ENCODE results near the gene PLTP.
A peak's percentile ranks its signal among the peaks of the same experiment; 100 is the strongest.

Gene PLTP

GRCh38 chr20:45948261-45948733 is 36.3 kb upstream of the PLTP start:
- DNase-seq (ENCODE audit: low spot score in 2 of 2) (no peak), ATAC-seq (no peak)
- H3K36me3 Mint-ChIP-seq: peaks cover 100% of the 10 kb centered on the region
- no peaks in the 10 kb centered on the region for H3K9me3 Mint-ChIP-seq
- peaks cover 68% of the 10 kb centered on the region for H3K4me1 Mint-ChIP-seq
- peak overlapping the region; percentile 88 for H3K27ac Mint-ChIP-seq
- H3K4me3 Mint-ChIP-seq: peak overlapping the region; percentile 14

DNA sequence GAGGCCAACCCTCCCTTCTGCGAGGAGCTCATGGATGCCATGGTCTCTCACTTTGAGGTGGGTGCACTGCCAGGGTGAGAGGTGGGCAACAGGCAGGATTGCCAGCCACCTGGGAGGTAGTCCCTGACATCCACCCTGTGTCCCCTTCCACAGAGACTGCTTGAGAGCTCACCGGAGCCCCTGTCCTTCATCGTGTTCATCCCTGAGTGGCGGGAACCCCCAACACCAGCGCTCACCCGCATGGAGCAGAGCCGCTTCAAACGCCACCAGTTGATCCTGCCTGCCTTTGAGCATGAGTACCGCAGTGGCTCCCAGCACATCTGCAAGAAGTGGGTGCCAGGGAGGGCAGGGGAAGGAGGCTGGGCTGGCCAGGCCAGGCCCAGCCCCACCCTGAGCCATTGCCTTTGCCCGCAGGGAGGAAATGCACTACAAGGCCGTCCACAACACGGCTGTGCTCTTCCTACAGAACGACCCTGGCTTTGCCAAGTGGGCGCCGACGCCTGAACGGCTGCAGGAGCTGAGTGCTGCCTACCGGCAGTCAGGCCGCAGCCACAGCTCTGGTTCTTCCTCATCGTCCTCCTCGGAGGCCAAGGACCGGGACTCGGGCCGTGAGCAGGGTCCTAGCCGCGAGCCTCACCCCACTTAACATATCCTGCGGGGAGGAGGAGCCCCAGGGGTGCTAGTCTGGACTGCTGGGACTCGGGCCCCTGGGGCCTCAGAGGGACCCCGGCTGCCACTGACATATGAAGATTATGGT is 35.3 kb upstream of the PLTP start:
- ATAC-seq (no peak), DNase-seq (ENCODE audit: low spot score in 2 of 2) (no peak)
- Mint-ChIP-seq H3K36me3 (peaks cover 100% of the 10 kb centered on the region), H3K4me1 (peaks cover 68% of the 10 kb centered on the region), H3K4me3 (peak overlapping the region; percentile 67), H3K9me3 (no peaks in the 10 kb centered on the region), H3K27ac (peak overlapping the region; percentile 88)

GRCh38 chr20:45946149-45946970 is 34.4 kb upstream of the PLTP start:
- H3K36me3 Mint-ChIP-seq: peaks cover 100% of the 10 kb centered on the region
- ATAC-seq: peak; percentile 84
- peak; percentile 20 to 73 for DNase-seq (ENCODE audit: low spot score in 2 of 2)
- H3K9me3 Mint-ChIP-seq: no peaks in the 10 kb centered on the region
- H3K4me3 Mint-ChIP-seq: peak overlapping the region; percentile 67
- peaks cover 60% of the 10 kb centered on the region for H3K4me1 Mint-ChIP-seq
- H3K27ac Mint-ChIP-seq: peak overlapping the region; percentile 88

DNA sequence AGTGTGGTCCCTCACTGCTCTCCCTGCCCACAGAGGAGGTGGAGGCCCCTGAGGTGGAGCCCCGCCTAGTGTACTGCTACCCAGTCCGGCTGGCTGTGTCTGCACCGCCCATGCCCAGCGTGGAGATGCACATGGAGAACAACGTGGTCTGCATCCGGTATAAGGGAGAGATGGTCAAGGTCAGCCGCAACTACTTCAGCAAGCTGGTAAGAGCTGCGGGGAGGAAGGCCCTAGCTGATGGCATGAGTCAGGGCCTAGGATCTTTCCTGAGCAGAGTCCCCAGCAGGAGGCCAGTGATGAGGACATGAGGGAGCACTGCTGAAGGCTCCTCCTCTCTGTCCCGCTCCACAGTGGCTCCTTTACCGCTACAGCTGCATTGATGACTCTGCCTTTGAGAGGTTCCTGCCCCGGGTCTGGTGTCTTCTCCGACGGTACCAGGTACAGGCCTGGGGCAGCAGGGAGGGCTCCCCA is 33.8 kb upstream of the PLTP start:
- Mint-ChIP-seq H3K4me3 (peak overlapping the region; percentile 67), H3K4me1 (peaks cover 60% of the 10 kb centered on the region), H3K9me3 (no peaks in the 10 kb centered on the region), H3K27ac (peak overlapping the region; percentile 88), H3K36me3 (peaks cover 100% of the 10 kb centered on the region)
- DNase-seq (ENCODE audit: low spot score in 2 of 2) (no peak), ATAC-seq (peak; percentile 1)

DNA sequence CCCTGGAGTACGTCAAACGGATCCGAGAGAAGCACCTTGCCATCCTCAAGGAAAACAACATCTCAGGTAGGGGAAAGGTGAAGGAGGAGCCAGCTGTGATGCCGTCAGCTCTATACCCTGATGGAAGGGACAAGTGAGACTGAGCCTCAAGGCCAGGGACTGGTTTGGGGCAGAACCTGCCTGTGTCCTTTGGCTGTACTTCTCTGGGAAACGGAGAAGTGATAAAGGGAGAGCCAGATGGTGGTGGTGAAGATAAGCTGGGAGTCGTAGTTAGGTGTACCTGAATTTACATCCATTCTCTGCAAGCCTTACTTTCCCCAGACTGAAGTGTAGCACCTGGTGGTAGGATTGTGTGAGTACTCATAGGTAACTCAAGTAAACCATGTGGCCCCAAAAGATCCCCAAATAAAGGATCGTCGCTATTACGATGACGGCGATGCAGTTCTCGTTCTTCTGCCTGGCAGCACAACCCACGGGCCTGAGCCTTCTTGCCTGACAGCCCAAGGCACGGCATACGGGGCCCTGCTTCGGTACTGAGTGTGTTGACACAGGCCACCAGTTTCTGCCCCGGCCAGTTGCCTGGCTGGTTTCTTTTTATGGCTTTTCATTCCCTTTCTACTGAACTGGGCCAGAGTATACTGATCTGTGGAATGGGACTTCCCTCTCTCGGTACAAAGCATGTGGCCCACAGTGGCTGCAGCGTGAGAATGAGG is 33.2 kb upstream of the PLTP start:
- Mint-ChIP-seq H3K36me3 (peaks cover 100% of the 10 kb centered on the region), H3K9me3 (no peaks in the 10 kb centered on the region), H3K4me1 (peaks cover 60% of the 10 kb centered on the region), H3K27ac (peak overlapping the region; percentile 88), H3K4me3 (peak overlapping the region; percentile 67)
- DNase-seq (ENCODE audit: low spot score in 2 of 2) (no peak), ATAC-seq (no peak)

DNA sequence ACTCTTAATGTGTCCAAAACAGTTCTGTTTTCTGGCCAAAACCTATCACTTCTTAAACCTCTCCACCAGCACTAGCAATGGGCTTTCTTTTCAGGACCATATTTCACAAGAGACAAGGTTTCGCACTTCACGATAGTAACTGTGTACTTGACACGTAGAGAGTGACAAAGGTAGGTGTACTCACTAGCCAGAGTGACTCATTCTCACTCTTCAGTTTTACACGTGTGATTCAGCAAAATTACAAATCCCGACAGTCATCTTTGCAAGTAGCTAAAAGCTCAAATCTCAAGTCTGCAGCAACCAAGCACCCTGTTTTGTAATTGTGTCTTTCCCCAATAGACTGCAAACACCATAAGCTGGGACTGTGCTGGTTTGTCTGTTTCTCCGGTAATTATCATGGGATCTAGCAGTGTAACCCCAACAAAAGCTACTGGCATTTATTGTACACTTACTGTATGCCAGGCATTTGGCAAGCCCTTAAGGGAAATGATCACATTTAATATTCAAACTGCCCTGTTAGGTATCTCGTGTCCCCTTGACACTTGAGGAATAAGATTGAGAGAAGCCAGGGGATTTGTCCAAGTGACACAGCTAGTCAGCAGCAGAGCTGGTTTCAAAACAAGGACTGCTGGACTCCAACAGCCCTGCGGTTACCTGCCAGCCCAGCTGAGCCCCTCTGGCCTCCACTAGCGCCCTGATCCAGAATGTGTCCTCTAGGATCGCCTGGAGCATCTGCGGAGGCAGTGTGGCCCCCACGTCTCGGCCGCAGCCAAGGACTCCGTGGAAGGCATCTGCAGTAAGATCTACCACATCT is 32.4 kb upstream of the PLTP start:
- ATAC-seq (peak; percentile 83), DNase-seq (ENCODE audit: low spot score in 2 of 2) (no peak)
- H3K4me1 Mint-ChIP-seq: peaks cover 55% of the 10 kb centered on the region
- peak overlapping the region; percentile 67 for H3K4me3 Mint-ChIP-seq
- H3K9me3 Mint-ChIP-seq: no peaks in the 10 kb centered on the region
- H3K27ac Mint-ChIP-seq: peak overlapping the region; percentile 88
- peaks cover 100% of the 10 kb centered on the region for H3K36me3 Mint-ChIP-seq

- Mint-ChIP-seq H3K4me1 (peaks cover 51% of the 10 kb centered on the region), H3K36me3 (peaks cover 100% of the 10 kb centered on the region), H3K4me3 (peak overlapping the region; percentile 67), H3K9me3 (no peaks in the 10 kb centered on the region), H3K27ac (peak overlapping the region; percentile 88)
- ATAC-seq (no peak), DNase-seq (ENCODE audit: low spot score in 2 of 2) (no peak)
Measured at GRCh38 chr20:45943613-45944012, 31.7 kb upstream of the PLTP start.

GRCh38 chr20:45940469-45940868 is 28.5 kb upstream of the PLTP start:
- no peaks in the 10 kb centered on the region for H3K9me3 Mint-ChIP-seq
- no peak overlapping the region for H3K27ac Mint-ChIP-seq
- peaks cover 47% of the 10 kb centered on the region for H3K4me1 Mint-ChIP-seq
- ATAC-seq: no peak
- H3K36me3 Mint-ChIP-seq: peaks cover 94% of the 10 kb centered on the region
- no peak for DNase-seq (ENCODE audit: low spot score in 2 of 2)
- no peak overlapping the region for H3K4me3 Mint-ChIP-seq

DNA sequence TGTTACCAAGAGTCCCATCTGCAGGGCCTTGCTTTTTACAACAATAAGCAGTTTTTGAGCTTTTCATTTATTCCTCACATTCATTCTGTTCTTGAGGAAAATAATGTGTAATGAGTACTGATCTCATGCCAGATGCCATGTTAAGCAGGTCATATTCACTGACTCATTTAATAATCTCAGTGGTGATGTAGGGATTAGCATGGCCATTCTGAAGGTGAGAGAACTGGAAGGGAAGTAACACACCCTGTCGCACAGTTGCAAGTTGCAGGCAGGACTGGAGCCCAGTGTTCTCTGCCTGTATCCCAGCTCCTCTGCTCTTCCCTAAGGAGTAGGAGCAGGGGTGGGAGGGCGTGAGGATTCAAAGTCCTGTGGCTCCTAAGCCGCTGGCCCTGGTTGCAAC is 28.1 kb upstream of the PLTP start:
- H3K36me3 Mint-ChIP-seq: peaks cover 94% of the 10 kb centered on the region
- H3K27ac Mint-ChIP-seq: peak overlapping the region; percentile 94
- H3K4me1 Mint-ChIP-seq: peaks cover 45% of the 10 kb centered on the region
- H3K4me3 Mint-ChIP-seq: no peak overlapping the region
- no peak for DNase-seq (ENCODE audit: low spot score in 2 of 2)
- no peaks in the 10 kb centered on the region for H3K9me3 Mint-ChIP-seq
- ATAC-seq: no peak

- Mint-ChIP-seq H3K36me3 (peaks cover 94% of the 10 kb centered on the region), H3K4me1 (peaks cover 33% of the 10 kb centered on the region), H3K4me3 (no peak overlapping the region), H3K9me3 (no peaks in the 10 kb centered on the region), H3K27ac (peak overlapping the region; percentile 94)
- DNase-seq (ENCODE audit: low spot score in 2 of 2) (no peak), ATAC-seq (no peak)
Measured at GRCh38 chr20:45938727-45939438, 26.9 kb upstream of the PLTP start.

GRCh38 chr20:45937765-45938164 is 25.8 kb upstream of the PLTP start:
- peak overlapping the region; percentile 94 for H3K27ac Mint-ChIP-seq
- peaks cover 86% of the 10 kb centered on the region for H3K36me3 Mint-ChIP-seq
- H3K4me1 Mint-ChIP-seq: peaks cover 26% of the 10 kb centered on the region
- no peak for ATAC-seq
- no peak for DNase-seq (ENCODE audit: low spot score in 2 of 2)
- peak overlapping the region; percentile 98 for H3K4me3 Mint-ChIP-seq
- H3K9me3 Mint-ChIP-seq: no peaks in the 10 kb centered on the region

- ATAC-seq: peak; percentile 1
- H3K36me3 Mint-ChIP-seq: peaks cover 63% of the 10 kb centered on the region
Measured at GRCh38 chr20:45935416-45936046, 23.6 kb upstream of the PLTP start.

DNA sequence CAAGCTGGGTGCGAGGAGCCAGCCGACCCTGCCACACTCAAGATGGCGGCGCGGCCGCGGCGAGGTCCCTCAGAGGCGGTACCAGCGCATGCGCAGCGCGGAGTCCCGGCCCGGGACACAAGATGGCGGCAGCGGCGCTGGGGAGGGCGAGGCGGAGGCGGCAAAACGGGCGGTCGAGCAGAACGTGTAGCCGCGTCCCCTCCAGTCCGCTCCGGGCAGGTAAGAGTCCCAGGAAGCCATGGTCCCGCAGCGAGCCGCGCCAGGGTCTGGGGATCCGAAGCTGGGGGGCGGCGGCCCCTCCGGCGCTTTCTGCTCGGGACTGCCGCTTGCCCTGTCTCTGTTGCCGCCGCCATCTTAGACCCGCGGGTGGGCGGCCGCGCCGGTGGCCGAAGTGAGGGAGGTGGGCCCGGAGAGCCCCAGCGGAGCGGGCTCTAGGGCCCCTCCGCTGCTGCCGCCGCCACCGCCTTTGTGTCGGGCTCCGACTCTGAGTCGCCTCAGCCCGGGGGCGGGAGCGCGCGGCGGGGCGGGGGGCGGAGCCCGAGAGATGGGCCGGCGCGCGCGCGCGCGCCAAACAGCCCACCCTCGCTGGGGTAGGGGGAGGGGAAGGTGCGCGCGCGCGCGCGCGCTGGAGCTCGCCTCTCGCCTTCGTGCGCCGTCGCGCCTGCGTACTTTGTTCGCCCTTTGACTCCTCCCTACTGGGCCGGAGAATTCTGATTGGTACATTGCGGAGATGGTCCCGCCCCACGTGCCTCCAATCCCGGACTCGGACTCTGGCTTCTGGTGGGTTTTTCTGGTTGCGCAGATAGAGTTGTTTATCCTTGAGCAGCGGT is 22.8 kb upstream of the PLTP start, which contains the start of gene PCIF1:
TSS of gene PCIF1 (plus strand) at position 98 of the 830 bp plus-strand sequence. CDS start 4,317 bp downstream, outside the sequence.
- peak; percentile 98 to 99 for DNase-seq (ENCODE audit: low spot score in 2 of 2)
- no peaks in the 10 kb centered on the region for H3K9me3 Mint-ChIP-seq
- H3K36me3 Mint-ChIP-seq: peaks cover 56% of the 10 kb centered on the region
- peak; percentile 85 for ATAC-seq
- peak within 1 kb of the TSS; percentile 99 for H3K27ac Mint-ChIP-seq
- peaks cover 26% of the 10 kb centered on the region for H3K4me1 Mint-ChIP-seq
- peak within 1 kb of the TSS; percentile 98 for H3K4me3 Mint-ChIP-seq

More at GRCh38 chr20:45935416-45936046, 23.6 kb upstream of the PLTP start:
- DNase-seq (ENCODE audit: low spot score in 2 of 2): no peak
- peak overlapping the region; percentile 98 for H3K4me3 Mint-ChIP-seq
- peak overlapping the region; percentile 99 for H3K27ac Mint-ChIP-seq
- H3K9me3 Mint-ChIP-seq: no peaks in the 10 kb centered on the region
- peaks cover 26% of the 10 kb centered on the region for H3K4me1 Mint-ChIP-seq
